GM23338 (cell line): Measurements from ENCODE around the gene NEU2. TPM values are rescaled to one million over a fixed set of nuclear protein-coding genes. Genes with fewer than 3 reads are reported as not detected.
"Not testable (repeated sequence)": the region's sequence is repeated elsewhere in the genome, so short reads cannot be mapped to it uniquely, and the experiment has no call there.

Experiments used
- ATAC-seq: fragments of 200-7000 bp; cut with Tn5 transposase; 3 replicates; pipeline ENCODE4 v1.9.1; 2020
- DNase-seq: peaks from one replicate; pipeline ENCODE4 v3.0.0-alpha.2; 2015; ENCODE audit warnings: low spot score
- H2AFZ ChIP-seq: fragments of 200-600 bp; sonication (generic); 2 replicates; pipeline ENCODE4 v1.8.0; 2016; ENCODE audit warnings: antibody characterized with exemption, mild to moderate bottlenecking, moderate library complexity
- H3F3A ChIP-seq: fragments of 200-600 bp; sonication (generic); replicated peaks from 2 replicates; pipeline ENCODE4 v1.8.0; 2017; ENCODE audit warnings: antibody characterized with exemption, mixed run types, low read depth
- H3K27ac ChIP-seq: fragments of 200-600 bp; sonication (generic); 2 replicates; pipeline ENCODE4 v1.6.1; 2016; ENCODE audit warnings: low read depth
- H3K27me3 ChIP-seq: fragments of 200-600 bp; sonication (generic); 2 replicates; pipeline ENCODE4 v1.8.0; 2016; ENCODE audit warnings: mild to moderate bottlenecking, mixed run types, moderate library complexity; ENCODE audit not compliant: insufficient read depth
- H3K36me3 ChIP-seq: fragments of 200-600 bp; sonication (generic); 2 replicates; pipeline ENCODE4 v1.8.0; 2016; ENCODE audit warnings: mild to moderate bottlenecking; ENCODE audit not compliant: insufficient read depth
- H3K4me1 ChIP-seq: fragments of 200-600 bp; sonication (generic); 2 replicates; pipeline ENCODE4 v1.8.0; 2016; ENCODE audit warnings: mild to moderate bottlenecking, moderate library complexity; ENCODE audit not compliant: insufficient read depth
- H3K4me2 ChIP-seq: fragments of 200-600 bp; sonication (generic); 2 replicates; pipeline ENCODE4 v1.7.1; 2017; ENCODE audit warnings: mixed run types
- H3K4me3 ChIP-seq: fragments of 200-600 bp; sonication (generic); 2 replicates; pipeline ENCODE4 v1.6.1; 2016; ENCODE audit warnings: mixed run types
- H3K79me2 ChIP-seq: fragments of 200-600 bp; sonication (generic); replicated peaks from 2 replicates; pipeline ENCODE4 v1.8.0; 2017; ENCODE audit warnings: mild to moderate bottlenecking; ENCODE audit not compliant: insufficient read depth
- H3K9me2 ChIP-seq: fragments of 200-600 bp; sonication (generic); 2 replicates; pipeline ENCODE4 v1.8.0; 2017; ENCODE audit not compliant: insufficient read depth
- H4K20me1 ChIP-seq: fragments of 200-600 bp; sonication (generic); replicated peaks from 2 replicates; pipeline ENCODE4 v1.8.0; 2017; ENCODE audit warnings: mild to moderate bottlenecking; ENCODE audit not compliant: insufficient read depth
- H3K27ac Mint-ChIP-seq: 2 replicates; pipeline ENCODE4 v1.8.0; 2020; ENCODE audit warnings: inconsistent platforms, mild to moderate bottlenecking, moderate library complexity, mixed read lengths
- H3K27me3 Mint-ChIP-seq: 3 replicates; pipeline ENCODE4 v1.8.0; 2022; ENCODE audit warnings: low read depth, mild to moderate bottlenecking, moderate library complexity, mixed read lengths, inconsistent platforms; ENCODE audit not compliant: insufficient read depth, poor library complexity
- H3K36me3 Mint-ChIP-seq: 3 replicates; pipeline ENCODE4 v1.8.0; 2021; ENCODE audit warnings: low read depth, mild to moderate bottlenecking, inconsistent platforms, moderate library complexity, mixed read lengths
- H3K4me1 Mint-ChIP-seq: 3 replicates; pipeline ENCODE4 v1.8.0; 2020; ENCODE audit warnings: mild to moderate bottlenecking, inconsistent platforms, mixed read lengths
- H3K4me3 Mint-ChIP-seq: 3 replicates; pipeline ENCODE4 v1.8.0; 2021; ENCODE audit warnings: moderate library complexity, mild to moderate bottlenecking, inconsistent platforms, mixed read lengths
- H3K9me3 Mint-ChIP-seq: 3 replicates; pipeline ENCODE4 v1.8.0; 2020; ENCODE audit warnings: moderate library complexity, mild to moderate bottlenecking, inconsistent platforms, mixed read lengths
- CREB1 ChIP-seq: fragments of 250-450 bp; sonication (Bioruptor Pico); IDR thresholded peaks from 2 replicates; pipeline ENCODE4 v1.5.0; 2020; ENCODE audit warnings: low read depth, mild to moderate bottlenecking, moderate library complexity
- CTCF ChIP-seq, 2 experiments: fragments of 200-600 bp in 1 of 2; sonication (generic) in 1 of 2; conservative IDR thresholded peaks; 2 replicates each; pipeline versions ENCODE4 v1.5.1 to v1.6.1; 2016 to 2017; ENCODE audit warnings: antibody characterized with exemption in 2 of 2, low read depth in 2 of 2, mild to moderate bottlenecking in 2 of 2, moderate library complexity in 1 of 2
- EZH2 ChIP-seq: fragments of 200-600 bp; sonication (generic); IDR thresholded peaks from one replicate; pipeline ENCODE4 v1.8.0; 2017; ENCODE audit warnings: antibody characterized with exemption, mild to moderate bottlenecking, low read depth; ENCODE audit not compliant: unreplicated experiment
- EZH2phosphoT487 ChIP-seq: fragments of 200-600 bp; sonication (generic); IDR thresholded peaks from one replicate; pipeline ENCODE4 v1.8.1; 2018; ENCODE audit warnings: antibody characterized with exemption; ENCODE audit not compliant: unreplicated experiment
- JUNB ChIP-seq: IDR thresholded peaks from one replicate; pipeline ENCODE4 v1.6.1; 2016; ENCODE audit warnings: antibody characterized with exemption; ENCODE audit not compliant: unreplicated experiment
- NANOG ChIP-seq: IDR thresholded peaks from 2 replicates; pipeline ENCODE4 v1.6.1; 2016; ENCODE audit warnings: antibody characterized with exemption, borderline replicate concordance
- POLR2AphosphoS5 ChIP-seq: IDR thresholded peaks from 2 replicates; pipeline ENCODE4 v1.6.1; 2016; ENCODE audit warnings: antibody characterized with exemption, low read depth
- REST ChIP-seq: IDR thresholded peaks from one replicate; pipeline ENCODE4 v1.6.1; 2018; ENCODE audit warnings: antibody characterized with exemption; ENCODE audit not compliant: unreplicated experiment
- STAT1 ChIP-seq: IDR thresholded peaks from one replicate; pipeline ENCODE4 v1.6.1; 2016; ENCODE audit warnings: antibody characterized with exemption; ENCODE audit not compliant: unreplicated experiment
- ZNF114 ChIP-seq: fragments of 250-450 bp; sonication (Bioruptor Pico); IDR thresholded peaks from 2 replicates; pipeline ENCODE4 v1.5.0; 2020; ENCODE audit warnings: mild to moderate bottlenecking, moderate library complexity
- ZNF331 ChIP-seq: fragments of 250-450 bp; sonication (Bioruptor Pico); IDR thresholded peaks from 2 replicates; pipeline ENCODE4 v1.5.0; 2020; ENCODE audit warnings: low read depth, mild to moderate bottlenecking, moderate library complexity
- polyA plus RNA-seq: library from polyadenylated mRNA; unstranded; fragments of >200 nt; fragmentation: Nextera tagmentation; extraction: Ambion mirVana; gene quantifications from 2 replicates; pipeline ENCODE4 v1.2.1, GENCODE V29; 2016
- total RNA-seq: library from RNA; depleted of rRNA; stranded (reverse); fragments of >200 nt; shearing (Covaris generic); gene quantifications from 2 replicates; pipeline ENCODE4 v1.2.3, GENCODE V29; 2014
- TF ChIP-seq, protein P1 (sequence below): fragments of 250-450 bp; sonication (Bioruptor Pico); IDR thresholded peaks from 2 replicates; pipeline ENCODE4 v1.5.0; 2020; ENCODE audit warnings: mild to moderate bottlenecking, moderate library complexity

Gene NEU2
- total and polyA plus RNA-seq, 2 experiments from 2014 or later, result not detected

- not testable (repeated sequence) for H3K4me3 ChIP-seq, H3K27ac Mint-ChIP-seq, H3K9me2 ChIP-seq, H4K20me1 ChIP-seq, H3K79me2 ChIP-seq, DNase-seq, H3K36me3 Mint-ChIP-seq, H2AFZ ChIP-seq, ATAC-seq, H3F3A ChIP-seq, H3K36me3 ChIP-seq, H3K4me2 ChIP-seq, H3K27me3 ChIP-seq, H3K27ac ChIP-seq, H3K27me3 Mint-ChIP-seq, H3K4me3 Mint-ChIP-seq, H3K9me3 Mint-ChIP-seq, H3K4me1 ChIP-seq
- peaks cover 19% of the 10 kb centered on the region for H3K4me1 Mint-ChIP-seq
These were observed 32.7 kb downstream of the NEU2 start for GRCh38 chr2:233065200-233065589.

DNA sequence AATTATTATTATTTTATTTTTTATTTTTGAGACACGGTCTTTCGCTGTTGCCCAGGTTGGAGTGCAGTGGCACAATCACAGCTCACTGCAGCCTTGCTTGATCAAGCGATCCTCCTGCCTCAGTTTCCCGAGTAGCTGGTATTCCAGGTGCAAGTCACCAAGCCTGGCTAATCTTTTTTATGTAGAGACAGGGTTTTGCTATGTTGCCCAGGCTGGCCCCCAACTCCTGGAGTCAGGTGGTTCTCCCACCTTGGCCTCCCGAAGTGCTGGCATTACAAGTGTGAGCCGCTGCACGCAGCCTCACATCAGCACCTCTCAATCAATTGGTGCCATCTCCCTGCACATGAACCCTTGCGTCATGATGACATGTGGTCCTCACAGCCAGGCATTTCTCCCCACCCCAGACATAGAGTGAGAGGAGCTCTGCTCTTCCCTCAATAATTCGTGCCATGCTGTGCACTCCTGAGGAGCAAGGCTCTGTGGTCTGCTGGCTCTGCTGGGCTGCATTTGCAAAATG is 33.5 kb downstream of the NEU2 start:
- H3K4me3 Mint-ChIP-seq, result no peak overlapping the region
- peaks cover 5% of the 10 kb centered on the region for H3K27me3 Mint-ChIP-seq
- H3K79me2 ChIP-seq, result no peaks in the 10 kb centered on the region
- no peaks in the 10 kb centered on the region for H3K9me3 Mint-ChIP-seq
- no peaks in the 10 kb centered on the region for H3K36me3 Mint-ChIP-seq
- H3K4me1 ChIP-seq, result no peaks in the 10 kb centered on the region
- no peak for DNase-seq
- H3K4me2 ChIP-seq, result no peak overlapping the region
- no peaks in the 10 kb centered on the region for H4K20me1 ChIP-seq
- no peak overlapping the region for H3K4me3 ChIP-seq
- H3K9me2 ChIP-seq, result no peaks in the 10 kb centered on the region
- H3K27me3 ChIP-seq, result no peaks in the 10 kb centered on the region
- H3K27ac ChIP-seq, result no peak overlapping the region
- no peaks in the 10 kb centered on the region for H3F3A ChIP-seq
- no peak for ATAC-seq
- no peak overlapping the region for H2AFZ ChIP-seq
- peaks cover 16% of the 10 kb centered on the region; the same call in 2 of the 3 replicates for H3K4me1 Mint-ChIP-seq
- H3K36me3 ChIP-seq, result no peaks in the 10 kb centered on the region
- H3K27ac Mint-ChIP-seq, result no peak overlapping the region
- TF ChIP-seq ZNF331 (CRISPR knock-in tag) (no peak), EZH2phosphoT487 (no peak), POLR2AphosphoS5 (no peak), NANOG (no peak), CTCF (conservative IDR thresholded peaks at IDR 0.05; ENCODE audit: low read depth in 2 of 2) (no peak), CREB1 (no peak), ZNF114 (CRISPR knock-in tag) (no peak), STAT1 (no peak), JUNB (no peak), EZH2 (no peak), REST (no peak)
- TF ChIP-seq, protein P1, sequence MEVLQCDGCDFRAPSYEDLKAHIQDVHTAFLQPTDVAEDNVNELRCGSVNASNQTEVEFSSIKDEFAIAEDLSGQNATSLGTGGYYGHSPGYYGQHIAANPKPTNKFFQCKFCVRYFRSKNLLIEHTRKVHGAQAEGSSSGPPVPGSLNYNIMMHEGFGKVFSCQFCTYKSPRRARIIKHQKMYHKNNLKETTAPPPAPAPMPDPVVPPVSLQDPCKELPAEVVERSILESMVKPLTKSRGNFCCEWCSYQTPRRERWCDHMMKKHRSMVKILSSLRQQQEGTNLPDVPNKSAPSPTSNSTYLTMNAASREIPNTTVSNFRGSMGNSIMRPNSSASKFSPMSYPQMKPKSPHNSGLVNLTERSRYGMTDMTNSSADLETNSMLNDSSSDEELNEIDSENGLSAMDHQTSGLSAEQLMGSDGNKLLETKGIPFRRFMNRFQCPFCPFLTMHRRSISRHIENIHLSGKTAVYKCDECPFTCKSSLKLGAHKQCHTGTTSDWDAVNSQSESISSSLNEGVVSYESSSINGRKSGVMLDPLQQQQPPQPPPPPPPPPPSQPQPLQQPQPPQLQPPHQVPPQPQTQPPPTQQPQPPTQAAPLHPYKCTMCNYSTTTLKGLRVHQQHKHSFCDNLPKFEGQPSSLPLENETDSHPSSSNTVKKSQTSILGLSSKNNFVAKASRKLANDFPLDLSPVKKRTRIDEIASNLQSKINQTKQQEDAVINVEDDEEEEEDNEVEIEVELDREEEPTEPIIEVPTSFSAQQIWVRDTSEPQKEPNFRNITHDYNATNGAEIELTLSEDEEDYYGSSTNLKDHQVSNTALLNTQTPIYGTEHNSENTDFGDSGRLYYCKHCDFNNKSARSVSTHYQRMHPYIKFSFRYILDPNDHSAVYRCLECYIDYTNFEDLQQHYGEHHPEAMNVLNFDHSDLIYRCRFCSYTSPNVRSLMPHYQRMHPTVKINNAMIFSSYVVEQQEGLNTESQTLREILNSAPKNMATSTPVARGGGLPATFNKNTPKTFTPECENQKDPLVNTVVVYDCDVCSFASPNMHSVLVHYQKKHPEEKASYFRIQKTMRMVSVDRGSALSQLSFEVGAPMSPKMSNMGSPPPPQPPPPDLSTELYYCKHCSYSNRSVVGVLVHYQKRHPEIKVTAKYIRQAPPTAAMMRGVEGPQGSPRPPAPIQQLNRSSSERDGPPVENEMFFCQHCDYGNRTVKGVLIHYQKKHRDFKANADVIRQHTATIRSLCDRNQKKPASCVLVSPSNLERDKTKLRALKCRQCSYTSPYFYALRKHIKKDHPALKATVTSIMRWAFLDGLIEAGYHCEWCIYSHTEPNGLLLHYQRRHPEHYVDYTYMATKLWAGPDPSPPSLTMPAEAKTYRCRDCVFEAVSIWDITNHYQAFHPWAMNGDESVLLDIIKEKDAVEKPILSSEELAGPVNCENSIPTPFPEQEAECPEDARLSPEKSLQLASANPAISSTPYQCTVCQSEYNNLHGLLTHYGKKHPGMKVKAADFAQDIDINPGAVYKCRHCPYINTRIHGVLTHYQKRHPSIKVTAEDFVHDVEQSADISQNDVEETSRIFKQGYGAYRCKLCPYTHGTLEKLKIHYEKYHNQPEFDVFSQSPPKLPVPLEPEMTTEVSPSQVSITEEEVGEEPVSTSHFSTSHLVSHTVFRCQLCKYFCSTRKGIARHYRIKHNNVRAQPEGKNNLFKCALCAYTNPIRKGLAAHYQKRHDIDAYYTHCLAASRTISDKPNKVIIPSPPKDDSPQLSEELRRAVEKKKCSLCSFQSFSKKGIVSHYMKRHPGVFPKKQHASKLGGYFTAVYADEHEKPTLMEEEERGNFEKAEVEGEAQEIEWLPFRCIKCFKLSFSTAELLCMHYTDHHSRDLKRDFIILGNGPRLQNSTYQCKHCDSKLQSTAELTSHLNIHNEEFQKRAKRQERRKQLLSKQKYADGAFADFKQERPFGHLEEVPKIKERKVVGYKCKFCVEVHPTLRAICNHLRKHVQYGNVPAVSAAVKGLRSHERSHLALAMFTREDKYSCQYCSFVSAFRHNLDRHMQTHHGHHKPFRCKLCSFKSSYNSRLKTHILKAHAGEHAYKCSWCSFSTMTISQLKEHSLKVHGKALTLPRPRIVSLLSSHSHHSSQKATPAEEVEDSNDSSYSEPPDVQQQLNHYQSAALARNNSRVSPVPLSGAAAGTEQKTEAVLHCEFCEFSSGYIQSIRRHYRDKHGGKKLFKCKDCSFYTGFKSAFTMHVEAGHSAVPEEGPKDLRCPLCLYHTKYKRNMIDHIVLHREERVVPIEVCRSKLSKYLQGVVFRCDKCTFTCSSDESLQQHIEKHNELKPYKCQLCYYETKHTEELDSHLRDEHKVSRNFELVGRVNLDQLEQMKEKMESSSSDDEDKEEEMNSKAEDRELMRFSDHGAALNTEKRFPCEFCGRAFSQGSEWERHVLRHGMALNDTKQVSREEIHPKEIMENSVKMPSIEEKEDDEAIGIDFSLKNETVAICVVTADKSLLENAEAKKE (CRISPR knock-in tag), result no peak
